K562 (cell line): ENCODE data around the gene PLXNB1. TPM values are rescaled to one million over a fixed set of nuclear protein-coding genes. Genes with fewer than 3 reads are reported as not detected.
A peak's percentile ranks its signal among the peaks of the same experiment; 100 is the strongest.

ENCODE experiments used
- ATAC-seq: fragments of 200-7000 bp; cut with Tn5 transposase; 3 replicates; pipeline ENCODE4 v1.9.1; 2020; ENCODE audit warnings: moderate library complexity
- BruUV-seq: library from RNA; stranded (reverse); fragments of 400-500 nt; replicated peaks from 2 replicates; lab custom pipeline; 2021; lab: Mats Ljungman, UMichigan
- CTCF ChIA-PET: fragments of 300-600 bp; formaldehyde crosslinking; extraction: SDS; loops from one replicate; lab custom pipeline; 2021; ENCODE audit warnings: low intra/inter-chr PET ratio; lab: Yijun Ruan, JAX
- POLR2A ChIA-PET: fragments of 300-600, 350-650 bp; sonication (Branson Sonifier 250); formaldehyde crosslinking; extraction: SDS; loops from one replicate; lab custom pipeline; 2021; ENCODE audit warnings: antibody characterized with exemption, inconsistent platforms; lab: Yijun Ruan, JAX
- DNase-seq, 4 experiments: peaks; one replicate each; pipeline versions ENCODE4 v3.0.0 to v3.0.0-alpha.2; 2011 to 2018; ENCODE audit warnings: low spot score in 3 of 4, mixed read lengths in 3 of 4; ENCODE audit errors: extremely low read depth in 1 of 4
- FAIRE-seq: peaks from 2 replicates; lab custom pipeline; 2011; peaks lifted over from hg19 to GRCh38; lab: Jason Lieb, UNC
- H2AFZ ChIP-seq: 2 replicates; pipeline ENCODE4 v1.6.0; 2011; ENCODE audit warnings: low read depth, low read length, control low read depth, inconsistent platforms
- H3K27ac ChIP-seq: fragments of 200-600 bp; 3 replicates; pipeline ENCODE4 v1.8.0; 2011; ENCODE audit warnings: low read depth, mild to moderate bottlenecking, control low read depth, inconsistent platforms, low read length, moderate library complexity, mixed read lengths; ENCODE audit errors: extremely low read depth
- H3K27me3 ChIP-seq, 2 experiments: fragments of 300-600 bp in 1 of 2; 2 replicates in 1 of 2; 3 replicates in 1 of 2; pipeline versions ENCODE4 v1.6.0 to v1.8.0; 2011; ENCODE audit warnings: inconsistent platforms in 2 of 2, low read length in 2 of 2, mild to moderate bottlenecking in 1 of 2, mixed read lengths in 1 of 2, moderate library complexity in 1 of 2; ENCODE audit not compliant: control insufficient read depth in 2 of 2, insufficient read depth in 2 of 2
- H3K36me3 ChIP-seq: fragments of 300-600 bp; 3 replicates; pipeline ENCODE4 v1.8.0; 2011; ENCODE audit warnings: mild to moderate bottlenecking, low read length, inconsistent platforms; ENCODE audit not compliant: control insufficient read depth, insufficient read depth
- H3K4me1 ChIP-seq, 2 experiments: fragments of 200-600 bp in 1 of 2; replicated peaks in 1 of 2; 2 replicates in 1 of 2; 3 replicates in 1 of 2; pipeline versions ENCODE4 v1.5.1 to v1.8.0; 2011; ENCODE audit warnings: inconsistent platforms in 2 of 2, low read length in 2 of 2, mild to moderate bottlenecking in 1 of 2, mixed read lengths in 1 of 2, moderate library complexity in 1 of 2; ENCODE audit not compliant: control insufficient read depth in 2 of 2, insufficient read depth in 2 of 2
- H3K4me2 ChIP-seq: 2 replicates; pipeline ENCODE4 v1.6.1; 2011; ENCODE audit warnings: low read length, control low read depth, inconsistent platforms, mixed read lengths; ENCODE audit not compliant: insufficient read depth
- H3K4me3 ChIP-seq: fragments of 200-600 bp; sonication (generic), shearing (Covaris generic); 2 replicates; pipeline ENCODE4 v1.5.1; 2016; ENCODE audit warnings: control low read depth, inconsistent platforms
- H3K79me2 ChIP-seq: fragments of 200-600 bp; 3 replicates; pipeline ENCODE4 v1.8.0; 2011; ENCODE audit warnings: low read length, inconsistent platforms; ENCODE audit not compliant: control insufficient read depth, insufficient read depth
- H3K9ac ChIP-seq, 2 experiments: 2 replicates each; pipeline versions ENCODE4 v1.6.0 to v1.6.1; 2011; ENCODE audit warnings: low read depth in 2 of 2, low read length in 2 of 2, control low read depth in 1 of 2, inconsistent platforms in 1 of 2, mild to moderate bottlenecking in 1 of 2, mixed read lengths in 1 of 2; ENCODE audit not compliant: insufficient read depth in 1 of 2
- H3K9me1 ChIP-seq: one replicate; pipeline ENCODE4 v1.6.0; 2011; ENCODE audit warnings: inconsistent platforms, mild to moderate bottlenecking, low read length, moderate library complexity; ENCODE audit not compliant: control insufficient read depth, insufficient read depth
- H3K9me3 ChIP-seq: replicated peaks from 2 replicates; pipeline ENCODE4 v1.5.1; 2011; ENCODE audit warnings: low read depth, low read length, inconsistent platforms; ENCODE audit not compliant: control insufficient read depth, insufficient read depth
- H4K20me1 ChIP-seq: replicated peaks from 2 replicates; pipeline ENCODE4 v1.6.1; 2011; ENCODE audit warnings: low read length, inconsistent platforms, mixed read lengths; ENCODE audit not compliant: control insufficient read depth, insufficient read depth
- BRCA1 ChIP-seq, 2 experiments: fragments of 450-650 bp in 1 of 2; sonication (generic) in 1 of 2; formaldehyde crosslinking in 1 of 2; IDR thresholded peaks; 2 replicates each; pipeline versions ENCODE4 v1.5.0 to v1.6.1; 2017 to 2020; ENCODE audit warnings: mild to moderate bottlenecking in 1 of 2, missing genetic modification reagents in 1 of 2
- HIVEP1 ChIP-seq: fragments of 250-450 bp; sonication (Bioruptor Pico); IDR thresholded peaks from 2 replicates; pipeline ENCODE4 v1.4.0; 2020; ENCODE audit warnings: mild to moderate bottlenecking
- MLX ChIP-seq, 2 experiments: fragments of 450-650 bp in 1 of 2; sonication (generic) in 1 of 2; formaldehyde crosslinking; conservative IDR thresholded peaks; 2 replicates each; pipeline versions ENCODE4 v1.4.0 to v1.8.1; 2020 to 2022; ENCODE audit warnings: mild to moderate bottlenecking in 1 of 2, missing genetic modification reagents in 1 of 2
- PPARD ChIP-seq: fragments of 250-450 bp; sonication (Bioruptor Pico); IDR thresholded peaks from 2 replicates; pipeline ENCODE4 v1.8.0; 2022; ENCODE audit warnings: inconsistent platforms, mild to moderate bottlenecking, moderate library complexity
- TCF15 ChIP-seq: fragments of 250-450 bp; sonication (Bioruptor Pico); IDR thresholded peaks from 2 replicates; pipeline ENCODE4 v1.8.0; 2022; ENCODE audit warnings: moderate library complexity, mild to moderate bottlenecking, inconsistent platforms
- ZBTB11 ChIP-seq, 3 experiments: fragments of 200-800 bp in 1 of 3; fragments of 250-450 bp in 1 of 3; fragments of 450-650 bp in 1 of 3; sonication (Bioruptor Pico) in 1 of 3; sonication (Bioruptor generic) in 1 of 3; formaldehyde crosslinking in 1 of 3; IDR thresholded peaks; 2 replicates each; pipeline versions ENCODE4 v1.6.1 to v1.8.0; 2016 to 2022; ENCODE audit warnings: mild to moderate bottlenecking in 2 of 3, missing genetic modification characterization in 2 of 3, missing compliant biosample characterization in 1 of 3, moderate library complexity in 1 of 3
- WGBS: fragments of 100-300 bp; shearing (Covaris generic); methylation state at CpG from one replicate; pipeline ENCODE4 v1.1.6; 2016; ENCODE audit warnings: low coverage, mixed read lengths; ENCODE audit not compliant: insufficient coverage; ENCODE audit errors: missing lambda C conversion rate; 5-methylcytosine and 5-hydroxymethylcytosine counted together
- in situ Hi-C: fragments of 300-500 bp; cut with MboI; formaldehyde crosslinking; loops from 4 replicates; pipeline ENCODE4 v1.15.0; 2018; ENCODE audit warnings: inconsistent platforms, mixed read lengths
- intact Hi-C: fragments of 100-400 bp; cut with micrococcal nuclease; formaldehyde crosslinking; loops from 2 replicates; pipeline ENCODE4 v1.14.2; 2022
- polyA plus RNA-seq, 8 experiments: library from polyadenylated mRNA; depleted of rRNA in 4 of 8; stranded (reverse) in 5 of 8; unstranded in 3 of 8; fragments of >200 nt; fragmentation: Nextera tagmentation in 2 of 8; fragmentation: Illumina TruSeq in 1 of 8; extraction: Ambion mirVana in 2 of 8; extraction: Trizol in 1 of 8; gene quantifications; 2 replicates each; pipeline versions ENCODE4 v1.2.1 to v1.2.3, GENCODE V29; 2011 to 2014; ENCODE audit warnings: inconsistent platforms in 1 of 8, missing spikeins in 1 of 8
- total RNA-seq, 7 experiments: library from RNA; depleted of rRNA in 6 of 7; stranded (reverse); fragments of >200 nt in 6 of 7; fragmentation: Illumina TruSeq in 2 of 7; extraction: Trizol in 2 of 7; gene quantifications; 2 replicates each; pipeline versions ENCODE4 v1.2.1 to v1.2.3, GENCODE V29; 2011 to 2021; ENCODE audit warnings: low replicate concordance in 1 of 7
- TF ChIP-seq, protein P1 (sequence below), 2 experiments: IDR thresholded peaks; 2 replicates each; pipeline ENCODE4 v1.6.1; 2012; ENCODE audit warnings: improper control_type of control experiment in 2 of 2, low read depth in 2 of 2, low read length in 2 of 2, borderline replicate concordance in 1 of 2

PLXNB1 gene
- total and polyA plus RNA-seq, 9 of the 15 experiments (the other 6 are each of a cell fraction or from before 2014, with no cell fraction given): 0.17 to 17.4 (median 6.0) TPM

- BruUV-seq: no TSS peak
- H3K9me3 ChIP-seq: no peaks in the 10 kb centered on the region
- FAIRE-seq: no peak
- no peaks in the 10 kb centered on the region for H4K20me1 ChIP-seq
- in situ Hi-C loops: no loop called here
- H3K4me1 ChIP-seq: peaks cover 0 to 9% of the 10 kb centered on the region in 2 experiments; a peak in 3 of 5 replicates
- H3K9ac ChIP-seq: no peak overlapping the region
- H3K9me1 ChIP-seq: no peaks in the 10 kb centered on the region
- H3K27me3 ChIP-seq: no peaks in the 10 kb centered on the region
- H3K4me2 ChIP-seq: no peak overlapping the region
- ATAC-seq: peak; percentile 31; the same call in 1 of the 3 replicates
- intact Hi-C loops: no loop called here
- CTCF ChIA-PET: no interaction called here
- POLR2A ChIA-PET: no interaction called here
- WGBS: 61% methylated on average over 15 of the region's 19 CpGs
- H3K36me3 ChIP-seq: no peaks in the 10 kb centered on the region
- no peaks in the 10 kb centered on the region for H3K79me2 ChIP-seq
- no peak overlapping the region for H3K27ac ChIP-seq
- H2AFZ ChIP-seq: no peak overlapping the region
- H3K4me3 ChIP-seq: no peak overlapping the region
- DNase-seq: no peak
- TF ChIP-seq TCF15 (no peak), ZBTB11 (CRISPR knock-in tag; IDR thresholded peaks at IDR 0.05) (no peak), MLX (CRISPR knock-in tag; conservative IDR thresholded peaks at IDR 0.05) (no peak), HIVEP1 (no peak), PPARD (CRISPR knock-in tag) (no peak), BRCA1 (IDR thresholded peaks at IDR 0.05) (no peak), BRCA1 (CRISPR knock-in tag; IDR thresholded peaks at IDR 0.05) (no peak)
- TF ChIP-seq, protein P1, sequence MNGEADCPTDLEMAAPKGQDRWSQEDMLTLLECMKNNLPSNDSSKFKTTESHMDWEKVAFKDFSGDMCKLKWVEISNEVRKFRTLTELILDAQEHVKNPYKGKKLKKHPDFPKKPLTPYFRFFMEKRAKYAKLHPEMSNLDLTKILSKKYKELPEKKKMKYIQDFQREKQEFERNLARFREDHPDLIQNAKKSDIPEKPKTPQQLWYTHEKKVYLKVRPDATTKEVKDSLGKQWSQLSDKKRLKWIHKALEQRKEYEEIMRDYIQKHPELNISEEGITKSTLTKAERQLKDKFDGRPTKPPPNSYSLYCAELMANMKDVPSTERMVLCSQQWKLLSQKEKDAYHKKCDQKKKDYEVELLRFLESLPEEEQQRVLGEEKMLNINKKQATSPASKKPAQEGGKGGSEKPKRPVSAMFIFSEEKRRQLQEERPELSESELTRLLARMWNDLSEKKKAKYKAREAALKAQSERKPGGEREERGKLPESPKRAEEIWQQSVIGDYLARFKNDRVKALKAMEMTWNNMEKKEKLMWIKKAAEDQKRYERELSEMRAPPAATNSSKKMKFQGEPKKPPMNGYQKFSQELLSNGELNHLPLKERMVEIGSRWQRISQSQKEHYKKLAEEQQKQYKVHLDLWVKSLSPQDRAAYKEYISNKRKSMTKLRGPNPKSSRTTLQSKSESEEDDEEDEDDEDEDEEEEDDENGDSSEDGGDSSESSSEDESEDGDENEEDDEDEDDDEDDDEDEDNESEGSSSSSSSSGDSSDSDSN (IDR thresholded peaks at IDR 0.05; ENCODE audit: borderline replicate concordance in 1 of 2, low read depth in 2 of 2, low read length in 2 of 2): no peak
Observed at GRCh38 chr3:48478626-48479555, 49.0 kb upstream of the PLXNB1 start.
